OCI-LY3 (cell line): Measurements from ENCODE around the gene NKAIN4.

Experiments
- H2AFZ ChIP-seq: fragments of 200-600, 300-600 bp; shearing (Covaris generic); 2 replicates; pipeline ENCODE4 v1.6.0; 2014; ENCODE audit warnings: antibody characterized with exemption, low read depth, low read length
- H3K27ac ChIP-seq: fragments of 200-600, 300-600 bp; sonication (generic); 2 replicates; pipeline ENCODE4 v1.5.1; 2014; ENCODE audit warnings: mild to moderate bottlenecking, low read length, moderate library complexity, mixed read lengths
- H3K27me3 ChIP-seq: fragments of 200-600, 300-600 bp; sonication (generic); 2 replicates; pipeline ENCODE4 v1.6.1; 2014; ENCODE audit warnings: low read depth, low read length, mixed read lengths
- H3K36me3 ChIP-seq: fragments of 200-600, 300-600 bp; sonication (generic); replicated peaks from 2 replicates; pipeline ENCODE3; 2014; ENCODE audit warnings: low read depth, low read length, mixed read lengths
- H3K4me1 ChIP-seq: fragments of 300-600, 200-600 bp; sonication (generic); 2 replicates; pipeline ENCODE4 v1.6.1; 2014; ENCODE audit warnings: low read length, mixed read lengths
- H3K4me2 ChIP-seq: fragments of 200-600, 300-600 bp; sonication (generic); 2 replicates; pipeline ENCODE4 v1.6.1; 2014; ENCODE audit warnings: low read length, mixed read lengths
- H3K4me3 ChIP-seq: fragments of 300-600, 200-600 bp; sonication (generic); 2 replicates; pipeline ENCODE4 v1.5.1; 2014; ENCODE audit warnings: antibody characterized with exemption, mild to moderate bottlenecking, low read length, moderate library complexity
- H3K79me2 ChIP-seq: fragments of 300-600, 200-600 bp; shearing (Covaris generic); 2 replicates; pipeline ENCODE4 v1.6.1; 2014; ENCODE audit warnings: mild to moderate bottlenecking, low read length, mixed read lengths
- H3K9ac ChIP-seq: fragments of 300-600, 200-600 bp; shearing (Covaris generic); 2 replicates; pipeline ENCODE4 v1.6.0; 2014; ENCODE audit warnings: mild to moderate bottlenecking, low read length, moderate library complexity
- H3K9me3 ChIP-seq: fragments of 200-600, 300-600 bp; shearing (Covaris generic); 2 replicates; pipeline ENCODE4 v1.6.1; 2014; ENCODE audit warnings: low read length, mixed read lengths; ENCODE audit not compliant: insufficient read depth
- H4K20me1 ChIP-seq: fragments of 200-600, 300-600 bp; sonication (generic); 2 replicates; pipeline ENCODE4 v1.6.1; 2016; ENCODE audit warnings: low read length, mixed read lengths; ENCODE audit not compliant: insufficient read depth
- CTCF ChIP-seq: fragments of 200-600, 300-600 bp; sonication (generic); IDR thresholded peaks from 2 replicates; pipeline ENCODE4 v1.5.1; 2014; ENCODE audit warnings: antibody characterized with exemption, low read length, low read depth
- EZH2phosphoT487 ChIP-seq: fragments of 200-600 bp; shearing (Covaris generic); IDR thresholded peaks from 2 replicates; pipeline ENCODE4 v1.6.1; 2018; ENCODE audit warnings: antibody characterized with exemption, mixed run types, low read depth

NKAIN4 gene

GRCh38 chr20:63249891-63250290 lies 4.4 kb downstream of the NKAIN4 start:
- H3K9ac ChIP-seq = no peak overlapping the region
- no peak overlapping the region for H3K27ac ChIP-seq
- H3K4me2 ChIP-seq = no peak overlapping the region
- no peaks in the 10 kb centered on the region for H3K27me3 ChIP-seq
- H4K20me1 ChIP-seq = no peaks in the 10 kb centered on the region
- no peak overlapping the region for H3K4me3 ChIP-seq
- H3K79me2 ChIP-seq = no peaks in the 10 kb centered on the region
- no peaks in the 10 kb centered on the region for H3K36me3 ChIP-seq
- TF ChIP-seq CTCF (no peak), EZH2phosphoT487 (no peak)
- no peaks in the 10 kb centered on the region for H3K4me1 ChIP-seq
- no peak overlapping the region for H2AFZ ChIP-seq
- no peaks in the 10 kb centered on the region for H3K9me3 ChIP-seq

GRCh38 chr20:63248835-63249591 lies 5.2 kb downstream of the NKAIN4 start:
- Histone ChIP-seq H3K79me2 (no peaks in the 10 kb centered on the region), H2AFZ (no peak overlapping the region), H3K9ac (no peak overlapping the region), H3K4me3 (no peak overlapping the region), H3K4me1 (no peaks in the 10 kb centered on the region), H3K9me3 (no peaks in the 10 kb centered on the region), H3K36me3 (no peaks in the 10 kb centered on the region), H4K20me1 (no peaks in the 10 kb centered on the region), H3K4me2 (no peak overlapping the region), H3K27me3 (no peaks in the 10 kb centered on the region), H3K27ac (no peak overlapping the region)
- TF ChIP-seq CTCF = no peak
- TF ChIP-seq EZH2phosphoT487 = no peak

- no peak overlapping the region for H3K27ac ChIP-seq
These were observed 6.5 kb downstream of the NKAIN4 start for GRCh38 chr20:63247671-63248228.

More at GRCh38 chr20:63247671-63248228, 6.5 kb downstream of the NKAIN4 start:
- H3K79me2 ChIP-seq = no peaks in the 10 kb centered on the region
- H3K9ac ChIP-seq = no peak overlapping the region
- H3K27me3 ChIP-seq = no peaks in the 10 kb centered on the region
- H2AFZ ChIP-seq = no peak overlapping the region
- TF ChIP-seq CTCF (no peak), EZH2phosphoT487 (no peak)
- H4K20me1 ChIP-seq = no peaks in the 10 kb centered on the region
- no peaks in the 10 kb centered on the region for H3K4me1 ChIP-seq
- H3K4me3 ChIP-seq = no peak overlapping the region
- no peaks in the 10 kb centered on the region for H3K36me3 ChIP-seq
- no peaks in the 10 kb centered on the region for H3K9me3 ChIP-seq
- H3K4me2 ChIP-seq = no peak overlapping the region
